ENCODE measurements around the gene PDZRN3.
A peak's percentile ranks its signal among the peaks of the same experiment; 100 is the strongest.

PDZRN3 gene

GRCh38 chr3:73603762-73604171 is 21.0 kb downstream of the PDZRN3 start:
- Histone ChIP-seq H3K79me1 (ENCODE audit: low read length) (peaks cover 20% of the 10 kb centered on the region), H3K4me3 (ENCODE audit: low read depth, low read length) (no peak overlapping the region), H4K8ac (ENCODE audit: low read depth, low read length) (no peak overlapping the region), H3K9me3 (ENCODE audit: insufficient read depth, low read depth, low read length) (no peaks in the 10 kb centered on the region), H3K36me3 (ENCODE audit: control insufficient read depth in 1 of 2, insufficient read depth in 2 of 2, low read length in 2 of 2) (peaks cover 8 to 9% of the 10 kb centered on the region in 2 experiments), H3K27me3 (ENCODE audit: insufficient read depth, low read length) (no peaks in the 10 kb centered on the region), H3K27ac (ENCODE audit: low read depth, low read length) (peak overlapping the region; percentile 73), H4K91ac (ENCODE audit: low read depth, low read length) (no peak overlapping the region), H2AK5ac (ENCODE audit: low read length) (no peak overlapping the region), H2BK12ac (ENCODE audit: low read length) (no peak overlapping the region), H3K23ac (ENCODE audit: low read length) (no peak overlapping the region), H3K4me1 (ENCODE audit: control insufficient read depth in 1 of 2, insufficient read depth in 2 of 2, low read length in 2 of 2) (peaks cover 25 to 32% of the 10 kb centered on the region in 2 experiments), H3K4ac (ENCODE audit: low read depth, low read length) (no peak overlapping the region), H3K79me2 (ENCODE audit: control insufficient read depth, insufficient read depth, low read length, poor library complexity) (peaks cover 4% of the 10 kb centered on the region), H3K4me2 (ENCODE audit: low read length) (no peak overlapping the region), H3K14ac (ENCODE audit: low read length) (no peak overlapping the region), H4K12ac (ENCODE audit: low read depth, low read length) (no peak overlapping the region), H3K9ac (ENCODE audit: low read length) (no peak overlapping the region), H2BK120ac (ENCODE audit: insufficient read depth, low read length, poor library complexity) (no peak overlapping the region), H2AFZ (ENCODE audit: insufficient read depth, low read length, poor library complexity) (no peak overlapping the region), H2BK5ac (ENCODE audit: low read depth, low read length, poor library complexity) (no peak overlapping the region), H3K18ac (ENCODE audit: low read length) (no peak overlapping the region)
- no peak for DNase-seq
- no CpG with 5 or more reads among the region's 1 CpG for WGBS (ENCODE audit: extremely low coverage, insufficient coverage, insufficient read length)

GRCh38 chr3:73602170-73602569 is 22.6 kb downstream of the PDZRN3 start:
- H4K12ac ChIP-seq (ENCODE audit: low read depth, low read length): no peak overlapping the region
- no peak overlapping the region for H3K9ac ChIP-seq (ENCODE audit: low read length)
- no peak overlapping the region for H2AK5ac ChIP-seq (ENCODE audit: low read length)
- no peak overlapping the region for H3K18ac ChIP-seq (ENCODE audit: low read length)
- no peak overlapping the region for H3K14ac ChIP-seq (ENCODE audit: low read length)
- no peak overlapping the region for H3K4me3 ChIP-seq (ENCODE audit: low read depth, low read length)
- no peak overlapping the region for H3K23ac ChIP-seq (ENCODE audit: low read length)
- no peak overlapping the region for H2BK12ac ChIP-seq (ENCODE audit: low read length)
- H3K27ac ChIP-seq (ENCODE audit: low read depth, low read length): peak overlapping the region; percentile 74
- H2BK5ac ChIP-seq (ENCODE audit: low read depth, low read length, poor library complexity): no peak overlapping the region
- no peak overlapping the region for H3K4me2 ChIP-seq (ENCODE audit: low read length)
- H3K9me3 ChIP-seq (ENCODE audit: insufficient read depth, low read depth, low read length): no peaks in the 10 kb centered on the region
- H4K91ac ChIP-seq (ENCODE audit: low read depth, low read length): no peak overlapping the region
- H3K4me1 ChIP-seq (ENCODE audit: control insufficient read depth in 1 of 2, insufficient read depth in 2 of 2, low read length in 2 of 2): peaks cover 19 to 24% of the 10 kb centered on the region in 2 experiments
- H3K4ac ChIP-seq (ENCODE audit: low read depth, low read length): no peak overlapping the region
- H3K27me3 ChIP-seq (ENCODE audit: insufficient read depth, low read length): no peaks in the 10 kb centered on the region
- peaks cover 2% of the 10 kb centered on the region for H3K79me2 ChIP-seq (ENCODE audit: control insufficient read depth, insufficient read depth, low read length, poor library complexity)
- H2BK120ac ChIP-seq (ENCODE audit: insufficient read depth, low read length, poor library complexity): no peak overlapping the region
- no peak overlapping the region for H4K8ac ChIP-seq (ENCODE audit: low read depth, low read length)
- no peak overlapping the region for H2AFZ ChIP-seq (ENCODE audit: insufficient read depth, low read length, poor library complexity)
- H3K79me1 ChIP-seq (ENCODE audit: low read length): peaks cover 11% of the 10 kb centered on the region
- DNase-seq: no peak
- WGBS (ENCODE audit: extremely low coverage, insufficient coverage, insufficient read length): no CpG with 5 or more reads among the region's 3 CpGs
- peaks cover 11 to 12% of the 10 kb centered on the region in 2 experiments for H3K36me3 ChIP-seq (ENCODE audit: control insufficient read depth in 1 of 2, insufficient read depth in 2 of 2, low read length in 2 of 2)

GRCh38 chr3:73601481-73601880 is 23.3 kb downstream of the PDZRN3 start:
- Histone ChIP-seq H3K4me3 (ENCODE audit: low read depth, low read length) (no peak overlapping the region), H4K91ac (ENCODE audit: low read depth, low read length) (no peak overlapping the region), H2BK5ac (ENCODE audit: low read depth, low read length, poor library complexity) (no peak overlapping the region), H3K23ac (ENCODE audit: low read length) (no peak overlapping the region), H3K27me3 (ENCODE audit: insufficient read depth, low read length) (no peaks in the 10 kb centered on the region), H4K8ac (ENCODE audit: low read depth, low read length) (no peak overlapping the region), H3K79me1 (ENCODE audit: low read length) (peaks cover 7% of the 10 kb centered on the region), H2AFZ (ENCODE audit: insufficient read depth, low read length, poor library complexity) (no peak overlapping the region), H3K14ac (ENCODE audit: low read length) (no peak overlapping the region), H3K9ac (ENCODE audit: low read length) (no peak overlapping the region), H3K4me2 (ENCODE audit: low read length) (no peak overlapping the region), H3K79me2 (ENCODE audit: control insufficient read depth, insufficient read depth, low read length, poor library complexity) (no peaks in the 10 kb centered on the region), H2BK12ac (ENCODE audit: low read length) (no peak overlapping the region), H3K4me1 (ENCODE audit: control insufficient read depth in 1 of 2, insufficient read depth in 2 of 2, low read length in 2 of 2) (peaks cover 16 to 21% of the 10 kb centered on the region in 2 experiments), H3K27ac (ENCODE audit: low read depth, low read length) (peak overlapping the region; percentile 74), H3K4ac (ENCODE audit: low read depth, low read length) (no peak overlapping the region), H2BK120ac (ENCODE audit: insufficient read depth, low read length, poor library complexity) (no peak overlapping the region), H4K12ac (ENCODE audit: low read depth, low read length) (no peak overlapping the region), H3K36me3 (ENCODE audit: control insufficient read depth in 1 of 2, insufficient read depth in 2 of 2, low read length in 2 of 2) (peaks cover 9% of the 10 kb centered on the region in 2 experiments), H3K9me3 (ENCODE audit: insufficient read depth, low read depth, low read length) (no peaks in the 10 kb centered on the region), H3K18ac (ENCODE audit: low read length) (no peak overlapping the region), H2AK5ac (ENCODE audit: low read length) (no peak overlapping the region)
- no peak for DNase-seq
- WGBS (ENCODE audit: extremely low coverage, insufficient coverage, insufficient read length): no CpG with 5 or more reads among the region's 2 CpGs

- Histone ChIP-seq H3K4me3 (ENCODE audit: low read depth, low read length) (no peak overlapping the region), H3K18ac (ENCODE audit: low read length) (no peak overlapping the region), H3K4me1 (ENCODE audit: control insufficient read depth in 1 of 2, insufficient read depth in 2 of 2, low read length in 2 of 2) (peaks cover 13 to 19% of the 10 kb centered on the region in 2 experiments), H2BK120ac (ENCODE audit: insufficient read depth, low read length, poor library complexity) (no peak overlapping the region), H4K12ac (ENCODE audit: low read depth, low read length) (no peak overlapping the region), H3K9me3 (ENCODE audit: insufficient read depth, low read depth, low read length) (no peaks in the 10 kb centered on the region), H3K79me2 (ENCODE audit: control insufficient read depth, insufficient read depth, low read length, poor library complexity) (no peaks in the 10 kb centered on the region), H3K27ac (ENCODE audit: low read depth, low read length) (peak overlapping the region; percentile 18), H3K23ac (ENCODE audit: low read length) (no peak overlapping the region), H2BK12ac (ENCODE audit: low read length) (no peak overlapping the region), H3K4me2 (ENCODE audit: low read length) (peak overlapping the region; percentile 10), H3K27me3 (ENCODE audit: insufficient read depth, low read length) (no peaks in the 10 kb centered on the region), H3K4ac (ENCODE audit: low read depth, low read length) (no peak overlapping the region), H3K79me1 (ENCODE audit: low read length) (peaks cover 4% of the 10 kb centered on the region), H2AK5ac (ENCODE audit: low read length) (no peak overlapping the region), H3K14ac (ENCODE audit: low read length) (no peak overlapping the region), H2AFZ (ENCODE audit: insufficient read depth, low read length, poor library complexity) (no peak overlapping the region), H4K8ac (ENCODE audit: low read depth, low read length) (no peak overlapping the region), H3K36me3 (ENCODE audit: control insufficient read depth in 1 of 2, insufficient read depth in 2 of 2, low read length in 2 of 2) (peaks cover 7 to 9% of the 10 kb centered on the region in 2 experiments), H3K9ac (ENCODE audit: low read length) (no peak overlapping the region), H4K91ac (ENCODE audit: low read depth, low read length) (no peak overlapping the region), H2BK5ac (ENCODE audit: low read depth, low read length, poor library complexity) (no peak overlapping the region)
- no peak for DNase-seq
- WGBS (ENCODE audit: extremely low coverage, insufficient coverage, insufficient read length): no CpG with 5 or more reads among the region's 4 CpGs
Measured at GRCh38 chr3:73601011-73601410, 23.7 kb downstream of the PDZRN3 start.
